Fibroblast of upper back skin (primary cell): Measurements from ENCODE around the gene SGSH.
"Not testable (repeated sequence)": the region's sequence is repeated elsewhere in the genome, so short reads cannot be mapped to it uniquely, and the experiment has no call there.

Source experiments
- DNase-seq: peaks from one replicate; pipeline ENCODE4 v3.0.0-alpha.2; 2013

The SGSH gene

DNA sequence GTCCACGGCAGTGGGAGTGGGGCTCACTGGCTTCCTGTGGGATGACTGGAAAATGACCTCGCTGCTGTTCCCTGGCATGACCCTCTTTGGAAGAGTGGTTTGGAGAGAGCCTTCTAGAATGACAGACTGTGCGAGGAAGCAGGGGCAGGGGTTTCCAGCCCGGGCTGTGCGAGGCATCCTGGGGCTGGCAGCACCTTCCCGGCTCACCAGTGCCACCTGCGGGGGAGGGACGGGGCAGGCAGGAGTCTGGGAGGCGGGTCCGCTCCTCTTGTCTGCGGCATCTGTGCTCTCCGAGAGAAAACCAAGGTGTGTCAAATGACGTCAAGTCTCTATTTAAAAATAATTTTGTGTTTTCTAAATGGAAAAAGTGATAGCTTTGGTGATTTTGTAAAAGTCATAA is 32.7 kb upstream of the SGSH start:
- DNase-seq = peak; percentile 17

DNA sequence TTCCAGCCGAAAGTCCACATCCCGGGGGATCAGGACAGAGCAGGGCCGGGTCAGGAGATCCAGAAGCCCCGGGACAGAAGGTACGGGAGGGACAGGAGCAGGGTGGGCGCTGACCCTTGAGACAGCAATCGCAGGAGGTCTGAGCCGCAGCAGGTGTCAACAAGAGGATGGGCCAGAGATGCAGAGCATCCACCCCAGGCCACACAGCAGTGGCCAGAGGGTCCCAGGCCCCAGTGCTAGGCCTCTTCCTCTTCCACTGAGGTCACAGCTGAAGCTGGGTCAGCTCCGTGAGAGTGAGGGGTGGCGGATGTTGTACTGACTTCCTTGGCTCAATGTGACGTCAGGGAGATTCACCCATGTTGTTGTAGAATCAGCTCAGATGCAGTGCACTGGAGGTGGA is 31.8 kb upstream of the SGSH start:
- DNase-seq = no peak

DNA sequence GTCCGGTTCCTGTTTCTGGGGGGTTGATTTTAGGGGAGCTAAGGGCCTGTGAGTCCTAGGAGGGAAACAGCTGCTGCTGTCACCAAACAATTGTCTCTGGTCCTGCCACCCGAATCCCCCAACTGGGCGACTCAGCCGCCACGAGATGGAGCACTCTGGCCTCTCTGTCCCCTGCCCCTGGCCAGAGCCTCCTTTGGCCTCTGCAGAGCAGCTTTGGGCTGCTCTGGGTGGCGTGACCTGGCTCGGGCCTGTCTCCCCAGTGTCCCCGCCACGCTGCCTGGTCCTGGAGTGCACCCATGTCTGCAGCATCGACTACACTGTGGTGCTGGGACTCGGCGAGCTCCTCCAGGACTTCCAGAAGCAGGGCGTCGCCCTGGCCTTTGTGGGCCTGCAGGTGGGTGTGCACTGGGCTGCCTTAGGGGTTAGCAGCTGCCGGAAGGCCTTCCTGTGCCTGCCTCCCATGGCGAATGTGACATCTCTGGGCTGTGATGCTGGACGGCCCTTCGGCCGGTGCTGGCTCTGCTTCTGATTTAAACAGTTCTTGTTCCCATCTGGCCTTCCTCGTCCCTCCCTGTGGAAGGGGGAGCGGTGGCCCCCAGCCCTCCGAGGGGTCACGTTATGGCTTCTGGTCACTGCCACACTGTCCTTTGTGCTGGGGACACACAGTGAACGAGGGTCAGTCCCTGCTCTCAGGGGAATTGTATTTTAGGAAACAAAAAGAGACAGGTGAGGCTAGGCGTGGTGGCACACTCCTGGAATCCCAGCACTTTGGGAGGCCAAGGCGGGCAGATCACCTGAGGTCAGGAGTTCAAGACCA is 29.0 kb upstream of the SGSH start:
- DNase-seq = no peak

DNA sequence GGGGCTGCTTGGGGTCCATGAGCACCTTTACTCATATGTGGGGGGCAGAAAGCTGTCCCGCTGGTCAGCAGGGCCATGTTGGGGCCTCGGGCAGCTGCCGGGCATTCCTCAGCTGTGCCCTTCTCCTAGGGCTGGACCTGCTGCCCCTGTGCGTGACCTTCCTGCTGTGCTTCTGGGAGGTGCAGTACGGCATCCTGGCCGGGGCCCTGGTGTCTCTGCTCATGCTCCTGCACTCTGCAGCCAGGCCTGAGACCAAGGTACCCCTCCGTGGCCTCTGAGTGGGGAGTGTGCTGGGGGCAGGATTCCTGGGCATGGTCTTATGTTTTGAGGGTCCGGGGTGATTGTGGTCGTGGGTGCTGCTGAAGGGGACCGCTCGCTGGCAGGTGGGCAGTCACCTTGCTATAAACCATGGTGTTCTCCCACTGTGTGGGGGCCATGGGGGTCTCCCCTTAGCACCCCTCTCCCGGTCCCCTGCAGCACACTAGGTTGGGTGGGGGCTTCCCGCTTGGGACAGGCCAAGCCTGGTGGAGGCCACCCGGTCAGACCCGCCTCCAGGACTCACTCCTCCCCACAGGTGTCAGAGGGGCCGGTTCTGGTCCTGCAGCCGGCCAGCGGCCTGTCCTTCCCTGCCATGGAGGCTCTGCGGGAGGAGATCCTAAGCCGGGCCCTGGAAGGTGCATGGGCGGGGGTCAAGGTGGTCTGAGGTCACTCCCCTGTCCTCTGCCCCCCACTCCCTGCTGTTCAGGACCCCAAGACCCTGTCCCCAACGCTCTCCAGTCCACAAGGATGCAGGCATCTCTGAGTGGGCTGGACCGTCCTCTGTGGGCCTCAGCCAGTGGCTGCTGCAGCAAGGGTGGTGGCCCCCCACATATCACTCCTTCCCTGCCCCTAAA is 28.1 kb upstream of the SGSH start:
- DNase-seq = no peak

DNA sequence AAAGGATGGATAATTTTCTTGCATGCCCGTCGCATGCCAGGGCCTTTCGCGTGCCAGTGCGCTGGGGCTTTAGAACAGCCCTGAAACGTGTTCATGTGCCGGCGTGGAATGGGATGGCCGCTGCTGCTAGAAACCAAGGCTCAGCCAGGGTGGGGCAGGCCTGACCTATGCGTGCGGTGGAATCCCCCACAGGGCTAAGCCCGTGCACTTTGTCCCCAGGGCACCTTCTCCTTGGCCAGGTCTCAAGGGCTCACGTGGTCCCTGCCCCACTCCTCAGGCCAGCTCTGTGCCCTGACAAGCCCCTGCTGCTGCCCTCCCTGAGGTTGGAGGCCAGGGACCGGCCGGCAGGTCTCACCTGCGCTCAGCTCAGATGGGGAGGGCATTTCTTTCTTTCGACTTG is 27.4 kb upstream of the SGSH start:
- DNase-seq = no peak

DNA sequence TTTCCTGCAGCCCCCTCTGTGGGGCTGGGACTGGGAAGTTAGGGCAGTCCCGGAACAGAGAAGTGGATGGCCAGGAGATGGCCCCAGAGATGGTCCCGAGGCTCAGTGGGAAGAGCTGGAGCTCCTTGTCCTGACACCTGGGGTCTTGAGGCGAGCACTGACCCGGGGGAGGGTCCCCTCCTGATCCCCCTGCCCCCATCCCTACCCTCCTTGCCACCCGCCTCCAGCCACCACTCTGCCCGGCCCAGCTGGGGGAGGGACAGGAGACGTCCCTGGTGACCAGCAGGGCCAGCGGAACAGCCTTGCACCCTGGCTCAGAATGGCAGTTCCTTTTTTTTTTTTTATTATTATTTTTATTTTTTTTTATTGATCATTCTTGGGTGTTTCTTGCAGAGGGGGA is 26.6 kb upstream of the SGSH start:
- no peak for DNase-seq

DNA sequence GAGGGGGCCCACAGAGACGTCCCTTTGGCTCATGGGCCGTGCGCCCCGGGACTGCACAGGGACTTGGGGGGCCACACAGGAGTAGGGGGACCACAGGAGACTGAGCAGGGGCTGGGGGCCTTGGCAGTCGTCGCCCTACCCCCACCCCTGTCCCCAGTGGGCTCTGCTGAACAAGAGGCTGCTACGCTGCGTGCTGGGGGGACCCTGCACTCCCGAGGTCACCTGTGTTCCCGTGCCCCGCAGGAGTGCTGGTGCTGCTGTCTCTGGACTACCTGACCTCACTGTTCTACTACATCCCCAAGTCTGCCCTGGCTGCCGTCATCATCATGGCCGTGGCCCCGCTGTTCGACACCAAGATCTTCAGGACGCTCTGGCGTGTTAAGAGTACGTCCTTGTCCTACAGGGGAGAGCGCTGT is 26.1 kb upstream of the SGSH start:
- no peak for DNase-seq

DNA sequence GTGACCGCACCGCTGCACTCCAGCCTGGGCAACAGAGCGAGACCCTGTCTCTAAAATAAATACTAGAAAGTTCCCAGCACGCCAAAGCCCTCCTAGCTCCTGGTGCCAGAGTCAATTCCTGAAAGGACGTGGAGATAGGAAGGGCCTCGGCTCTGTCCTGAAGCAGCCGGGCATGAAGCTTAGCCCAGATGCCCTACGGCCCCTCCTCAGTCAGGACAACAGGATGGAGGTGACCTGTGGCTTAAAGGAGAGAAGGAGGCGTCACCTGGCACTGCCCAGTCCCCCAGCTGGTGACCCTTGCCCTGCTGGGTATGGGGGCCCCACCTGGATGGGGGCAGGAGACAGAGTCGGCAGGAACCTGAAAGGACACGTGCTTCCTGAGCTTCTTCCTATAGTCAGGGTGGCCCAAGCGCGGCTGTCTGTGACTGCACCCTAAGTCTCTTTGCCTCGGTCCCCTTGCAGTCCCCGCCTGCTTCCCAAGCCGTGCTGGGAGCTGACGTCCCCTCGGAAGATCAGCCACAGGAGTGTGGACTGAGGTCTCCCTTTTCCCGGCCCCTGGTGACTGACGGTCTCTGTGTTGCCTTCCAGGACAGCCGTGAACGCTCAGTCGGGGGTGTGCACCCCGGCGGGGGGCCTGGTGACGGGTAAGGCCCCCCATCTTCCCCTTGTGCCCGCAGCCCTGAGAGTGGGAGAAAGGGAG is 25.6 kb upstream of the SGSH start:
- DNase-seq = no peak

DNA sequence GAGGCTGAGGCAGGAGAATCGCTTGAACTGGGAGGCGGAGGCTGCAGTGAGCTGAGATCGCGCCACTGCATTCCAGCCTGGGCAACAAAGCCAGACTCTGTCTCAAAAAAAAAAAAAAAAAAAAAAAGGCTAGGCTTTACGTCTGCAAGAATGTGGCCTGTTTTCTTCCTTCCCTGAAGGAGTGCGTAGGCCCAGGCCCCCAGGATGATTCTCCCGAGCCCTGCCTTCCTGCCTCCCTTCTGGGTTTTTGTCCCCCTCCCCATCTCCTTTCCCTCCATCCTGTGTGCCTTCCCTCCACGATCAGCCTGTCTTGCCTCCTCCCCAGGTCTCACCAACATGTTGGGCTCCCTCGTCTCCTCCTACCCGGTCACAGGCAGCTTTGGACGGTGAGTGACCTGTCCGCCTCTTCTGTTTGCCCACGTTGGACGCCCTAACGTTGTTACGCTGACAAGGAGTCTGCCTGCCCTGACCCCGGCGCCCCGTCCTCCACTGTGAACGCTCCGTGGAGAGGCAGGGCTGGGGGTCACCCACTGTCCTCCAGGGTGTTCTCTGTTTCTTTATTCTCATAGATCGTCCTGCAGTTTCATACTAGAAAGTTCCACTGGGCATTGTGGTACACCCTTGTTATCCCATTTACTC is 24.9 kb upstream of the SGSH start:
- no peak for DNase-seq

DNA sequence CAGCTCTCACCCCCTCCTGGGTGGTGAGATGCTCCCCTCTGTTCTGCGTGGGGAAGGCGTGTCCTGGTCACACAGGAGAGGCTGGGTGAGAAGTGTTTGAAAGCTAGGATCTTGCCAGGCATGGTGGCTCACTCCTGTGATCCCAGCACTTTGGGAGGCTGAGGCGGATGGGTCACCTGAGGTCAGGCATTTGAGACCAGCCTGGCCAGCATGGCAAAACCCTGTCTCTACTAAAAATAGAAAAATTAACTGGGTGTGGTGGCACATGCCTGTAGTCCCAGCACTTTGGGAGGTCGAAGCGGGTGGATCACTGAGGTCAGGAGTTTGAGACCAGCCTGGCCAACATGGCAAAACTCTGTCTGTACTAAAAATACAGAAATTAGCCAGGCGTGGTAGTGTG is 24.3 kb upstream of the SGSH start:
- DNase-seq = not testable (repeated sequence)

DNA sequence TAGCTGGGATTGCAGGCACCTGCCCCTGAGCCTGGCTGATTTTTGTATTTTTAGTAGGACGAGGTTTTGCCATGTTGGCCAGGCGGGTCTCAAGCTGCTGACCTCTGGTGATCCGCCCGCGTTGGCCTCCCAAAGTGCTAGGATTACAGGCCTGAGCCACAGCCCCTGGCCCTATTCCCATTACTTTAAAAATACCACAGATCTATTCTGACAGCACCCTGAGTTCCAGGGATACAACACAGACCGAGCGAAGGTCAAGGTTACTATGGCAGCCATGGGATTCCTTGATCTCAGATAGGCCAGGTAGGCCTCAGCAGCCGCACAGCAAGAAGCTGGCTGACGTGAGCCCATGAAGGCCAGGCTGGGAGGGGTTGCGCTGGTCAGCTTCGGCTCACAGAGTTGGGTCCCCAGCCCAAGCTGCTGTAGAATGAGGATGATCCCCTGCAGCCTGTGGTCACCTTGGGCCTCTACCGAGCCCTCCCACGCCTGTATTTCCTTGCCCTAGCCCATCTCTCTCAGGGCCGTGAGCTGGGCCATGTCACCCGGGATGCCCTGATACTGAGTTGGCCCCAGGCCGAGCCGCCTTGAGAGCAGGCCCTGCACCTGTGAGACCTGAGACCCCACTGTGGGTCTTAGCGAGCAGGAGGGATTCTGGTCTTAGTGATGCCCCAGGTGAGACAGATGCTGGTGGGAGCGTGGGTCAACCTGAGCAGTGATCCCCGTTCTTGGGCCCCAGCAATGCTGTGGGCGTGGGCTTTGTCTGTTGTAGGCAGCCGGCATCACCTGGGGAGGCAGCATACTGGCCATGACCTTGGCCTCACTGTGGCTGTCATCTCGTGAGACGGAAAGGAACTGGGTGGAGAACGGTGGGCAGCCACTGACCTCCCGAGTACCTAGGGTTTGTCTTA is 23.6 kb upstream of the SGSH start:
- no peak for DNase-seq

DNA sequence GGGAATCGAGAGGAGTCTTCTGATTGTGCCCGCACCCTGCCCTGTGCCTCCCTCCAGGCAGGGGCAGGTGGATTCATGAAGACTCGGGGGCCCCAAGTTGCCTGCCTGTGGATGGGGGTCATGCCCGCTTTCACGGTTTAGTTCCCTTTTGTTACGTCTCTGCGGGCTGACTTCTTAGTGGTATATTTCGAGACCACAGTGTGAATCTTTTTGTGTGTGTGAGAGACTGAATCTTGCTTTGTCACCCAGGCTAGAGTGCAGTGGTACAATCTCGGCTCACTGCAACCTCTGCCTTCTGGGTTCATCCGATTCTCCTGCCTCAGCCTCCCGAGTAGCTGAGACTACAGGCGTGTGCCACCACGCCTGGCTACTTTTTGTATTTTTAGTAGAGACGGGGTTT is 22.4 kb upstream of the SGSH start:
- no peak for DNase-seq

DNA sequence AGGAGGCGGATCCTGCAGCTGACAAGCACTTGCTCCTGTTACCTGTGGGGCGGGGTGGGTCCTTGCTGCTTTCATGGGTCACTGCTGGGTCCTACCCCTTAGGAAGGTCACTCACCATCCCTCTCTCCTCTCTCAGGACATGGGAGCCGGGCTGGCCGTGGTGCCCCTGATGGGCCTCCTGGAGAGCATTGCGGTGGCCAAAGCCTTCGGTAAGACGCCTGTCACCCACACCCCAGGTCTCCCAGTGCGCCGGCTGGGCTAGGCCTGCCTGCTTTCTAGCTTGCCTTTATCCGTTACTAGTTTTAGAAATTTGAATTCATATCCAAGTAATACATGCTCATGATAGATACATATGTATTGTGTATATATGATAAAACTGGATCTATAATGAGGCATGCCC is 17.3 kb upstream of the SGSH start:
- DNase-seq = no peak

DNA sequence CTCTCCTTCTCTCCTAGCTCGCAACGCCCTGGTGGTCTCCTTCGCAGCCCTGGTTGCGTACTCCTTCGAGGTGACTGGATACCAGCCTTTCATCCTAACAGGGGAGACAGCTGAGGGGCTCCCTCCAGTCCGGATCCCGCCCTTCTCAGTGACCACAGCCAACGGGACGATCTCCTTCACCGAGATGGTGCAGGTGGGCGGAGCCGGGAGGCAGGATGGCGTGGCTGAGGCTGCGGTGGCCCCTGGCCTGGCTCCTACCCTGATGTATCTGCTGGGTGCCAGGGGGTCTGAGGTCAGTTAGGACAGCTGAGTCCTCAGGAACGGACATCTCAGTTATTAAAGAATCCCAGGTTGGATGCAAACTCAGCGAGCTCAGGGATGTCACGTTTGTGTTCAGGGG is 16.8 kb upstream of the SGSH start:
- DNase-seq = no peak

DNA sequence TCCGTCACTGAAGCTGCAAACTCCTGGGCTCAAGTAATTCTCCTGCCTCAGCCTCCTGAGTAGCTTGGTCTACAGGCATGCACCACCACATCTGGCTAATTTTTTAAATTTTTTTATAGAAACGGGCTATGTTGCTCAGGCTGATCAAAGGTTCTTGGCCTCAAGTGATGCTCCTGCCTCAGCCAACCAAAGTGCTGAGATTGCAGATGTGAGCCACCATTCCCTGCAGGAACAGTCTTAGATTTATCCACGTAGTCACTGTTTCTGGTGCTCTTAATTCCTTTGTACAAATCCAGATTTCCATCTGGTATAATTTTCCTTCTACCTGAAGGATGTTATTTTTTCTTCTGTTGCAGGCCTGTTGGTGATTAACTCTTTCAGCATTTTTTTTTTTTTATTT is 13.1 kb upstream of the SGSH start:
- DNase-seq = no peak

DNA sequence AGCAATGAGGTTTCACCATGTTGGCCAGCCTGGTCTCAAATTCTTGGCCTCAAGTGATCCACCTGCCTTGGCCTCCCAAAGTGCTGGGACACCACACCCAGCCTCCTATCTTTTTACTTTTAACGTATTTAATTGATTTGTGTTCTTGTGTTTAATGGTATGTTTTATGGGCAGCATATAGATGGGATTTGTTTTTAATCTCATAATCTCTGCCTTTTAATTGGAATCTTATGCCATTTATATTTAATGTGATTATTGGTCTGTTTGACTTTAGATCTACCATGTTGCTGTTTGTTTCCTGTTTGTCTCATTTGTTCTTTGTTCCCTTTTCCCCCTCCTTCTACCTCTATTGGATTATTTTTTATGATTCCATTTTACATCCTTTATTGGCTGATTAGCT is 12.3 kb upstream of the SGSH start:
- no peak for DNase-seq

DNA sequence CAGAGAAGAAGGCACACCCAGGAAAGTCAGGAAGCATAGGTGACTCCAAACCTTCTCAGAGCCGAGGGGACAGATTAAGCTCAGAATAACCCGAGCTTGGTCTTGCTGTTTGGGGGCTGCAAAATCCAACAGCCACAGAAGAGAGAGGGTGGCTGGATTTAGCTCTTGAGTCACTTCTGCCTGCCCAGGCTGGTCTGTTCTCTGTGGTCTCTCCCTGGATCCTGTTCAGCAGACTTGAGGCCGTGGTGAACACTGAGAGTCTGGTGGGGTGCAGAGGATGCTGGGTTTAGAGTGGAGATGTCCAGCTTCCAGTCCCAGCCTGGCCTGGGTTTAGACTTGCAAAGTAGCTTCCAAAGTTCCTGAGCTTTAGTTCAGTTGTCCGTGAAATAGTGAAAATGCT is 8.9 kb upstream of the SGSH start:
- DNase-seq = no peak

DNA sequence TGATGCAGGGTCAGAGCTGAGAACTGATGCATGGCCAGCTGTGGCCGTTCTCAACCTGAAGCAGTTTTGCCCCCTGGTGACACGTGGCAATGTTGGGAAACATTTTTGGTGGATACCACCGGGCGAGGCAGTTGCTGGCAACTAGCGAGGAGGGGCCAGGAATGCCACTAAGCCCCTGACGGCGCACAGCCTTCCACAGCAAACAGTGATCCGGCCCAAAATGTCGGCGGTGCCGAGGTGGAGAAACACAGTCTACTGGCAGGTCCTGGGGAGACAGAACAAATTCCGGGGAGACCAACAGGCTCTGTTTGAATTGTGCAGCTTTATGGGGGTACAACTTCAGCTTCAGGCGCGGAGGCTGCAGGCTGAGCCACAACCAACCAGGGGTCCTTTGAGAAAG is 8.3 kb upstream of the SGSH start:
- no peak for DNase-seq

DNA sequence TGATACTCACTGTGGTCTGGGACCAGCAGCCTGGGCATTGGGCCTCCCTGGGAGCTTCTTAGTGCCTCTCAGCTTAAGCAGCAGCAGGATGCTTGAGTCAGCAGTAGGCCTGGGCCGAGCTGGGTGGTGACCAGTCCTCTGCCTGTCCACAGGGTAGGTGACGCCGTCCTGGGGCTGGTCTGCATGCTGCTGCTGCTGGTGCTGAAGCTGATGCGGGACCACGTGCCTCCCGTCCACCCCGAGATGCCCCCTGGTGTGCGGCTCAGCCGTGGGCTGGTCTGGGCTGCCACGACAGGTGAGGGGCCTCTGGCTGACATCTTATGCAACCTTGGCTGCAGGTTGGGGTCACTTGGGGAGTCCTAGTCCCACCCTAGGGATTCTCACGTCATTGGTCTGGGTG is 7.5 kb upstream of the SGSH start:
- DNase-seq = no peak

DNA sequence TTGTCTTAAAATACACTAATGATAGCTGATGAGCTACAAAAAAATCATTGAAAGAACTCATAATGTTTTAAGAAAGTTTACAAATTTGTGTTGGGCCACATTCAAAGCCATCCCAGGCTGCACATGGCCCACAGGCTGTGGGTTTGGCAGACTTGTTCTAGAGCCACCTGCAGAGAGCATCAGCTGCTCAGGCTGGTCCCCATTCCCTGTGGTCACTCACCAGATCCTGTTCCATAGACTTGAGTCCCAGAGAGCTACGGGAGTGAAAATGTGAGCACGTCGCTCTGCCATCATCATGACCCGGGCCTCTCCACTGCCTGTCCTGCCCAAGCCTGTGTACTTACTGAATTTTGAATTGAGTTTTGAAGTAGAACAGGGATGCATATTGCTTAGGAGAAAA is 7.0 kb upstream of the SGSH start:
- no peak for DNase-seq

DNA sequence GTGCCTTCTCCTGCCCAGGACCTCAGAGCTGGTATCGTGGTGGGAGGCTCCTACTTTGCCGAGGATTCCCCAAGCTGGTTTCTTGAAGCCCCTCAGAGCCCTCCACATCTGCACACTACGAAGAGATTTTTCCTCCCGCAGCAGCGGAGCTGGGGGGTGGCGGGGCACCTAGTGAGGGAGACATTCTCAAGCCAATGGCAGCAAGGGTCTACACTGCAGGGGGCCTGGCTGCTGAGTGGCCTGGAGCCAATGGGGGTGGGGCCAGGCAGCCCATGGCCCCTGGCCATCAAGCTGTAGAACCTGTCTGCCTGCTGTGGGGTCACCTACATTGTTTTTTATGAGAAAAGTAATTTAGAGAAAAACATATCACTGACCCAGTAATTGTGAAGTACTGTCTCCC is 5.1 kb upstream of the SGSH start:
- no peak for DNase-seq

DNA sequence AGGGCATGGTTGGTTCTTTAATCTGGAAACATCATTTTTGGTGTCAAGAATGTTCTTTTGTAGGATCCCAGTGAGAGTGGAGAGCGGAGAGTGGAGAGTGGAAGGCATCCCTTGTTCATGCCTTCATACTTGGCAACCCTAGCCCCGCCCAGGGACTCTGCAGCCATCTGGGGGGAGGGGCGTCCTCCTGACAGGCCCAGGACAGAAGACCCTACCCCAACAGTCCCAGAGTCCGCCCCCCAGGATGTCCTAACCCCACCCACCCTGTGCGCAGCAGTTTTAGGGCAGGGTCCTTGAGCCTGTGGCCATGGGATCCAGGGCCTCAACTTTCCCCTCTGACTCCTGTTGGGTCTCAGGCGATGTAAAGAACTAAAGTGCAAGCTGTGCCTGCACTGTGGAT is 4.5 kb upstream of the SGSH start:
- no peak for DNase-seq
